Activated naive CD4-positive, alpha-beta T cell treated with anti-CD3 and anti-CD28 coated beads, Interleukin-2, amount 50 U/mL, for 72 hours (primary cell): Measurements from ENCODE around the gene LRRC39. TPM values are rescaled to one million over a fixed set of nuclear protein-coding genes. Genes with fewer than 3 reads are reported as not detected.

Experiments used
- ATAC-seq, 2 donors: fragments of 150-1000 bp; cut with Tn5 transposase; 2 replicates each; pipeline ENCODE4 v1.10.0; 2021; ENCODE audit warnings: mild to moderate bottlenecking in 2 of 2, moderate library complexity in 2 of 2
- DNase-seq, 2 donors: peaks; one replicate each; pipeline ENCODE4 v3.0.0; 2021 to 2022; ENCODE audit warnings: low spot score in 2 of 2
- H3K27ac Mint-ChIP-seq, 2 donors: one replicate each; pipeline ENCODE4 v1.8.0; 2022; ENCODE audit warnings: mild to moderate bottlenecking in 2 of 2, mixed read lengths in 2 of 2
- H3K36me3 Mint-ChIP-seq, 2 donors: one replicate each; pipeline ENCODE4 v1.8.0; 2022; ENCODE audit warnings: mixed read lengths in 2 of 2
- H3K9me3 Mint-ChIP-seq, 2 donors: one replicate each; pipeline ENCODE4 v1.8.0; 2022; ENCODE audit warnings: mixed read lengths in 2 of 2
- total RNA-seq, 2 donors: library from RNA; stranded (reverse); gene quantifications; one replicate each; pipeline ENCODE4 v1.2.3, GENCODE V29; 2022

Gene LRRC39
- total RNA-seq, 2 donors from 2014 or later = 0.32 to 0.70 TPM

- Mint-ChIP-seq H3K36me3 (peaks cover 11 to 15% of the 10 kb centered on the region in 2 donors), H3K9me3 (no peaks in the 10 kb centered on the region), H3K27ac (peak overlapping the region in 1 of 2 donors; percentile 29)
- DNase-seq (no peak), ATAC-seq (no peak)
Measured at GRCh38 chr1:100122177-100122576, 55.9 kb downstream of the LRRC39 start.

- Mint-ChIP-seq H3K36me3 (peaks cover 5 to 8% of the 10 kb centered on the region in 2 donors), H3K9me3 (no peaks in the 10 kb centered on the region), H3K27ac (no peak overlapping the region)
- DNase-seq (no peak), ATAC-seq (no peak)
Measured at GRCh38 chr1:100115524-100115923, 62.5 kb downstream of the LRRC39 start.

- ATAC-seq (no peak), DNase-seq (no peak)
- Mint-ChIP-seq H3K9me3 (no peaks in the 10 kb centered on the region), H3K36me3 (peaks cover 7 to 10% of the 10 kb centered on the region in 2 donors), H3K27ac (no peak overlapping the region)
Measured at GRCh38 chr1:100109554-100110066, 68.4 kb downstream of the LRRC39 start.

- no peak overlapping the region for H3K27ac Mint-ChIP-seq
- no peaks in the 10 kb centered on the region for H3K9me3 Mint-ChIP-seq
- DNase-seq = no peak
- ATAC-seq = no peak
- peaks cover 7 to 10% of the 10 kb centered on the region in 2 donors for H3K36me3 Mint-ChIP-seq
Measured at GRCh38 chr1:100107696-100108095, 70.4 kb downstream of the LRRC39 start.

- ATAC-seq (no peak), DNase-seq (no peak)
- Mint-ChIP-seq H3K9me3 (no peaks in the 10 kb centered on the region), H3K27ac (no peak overlapping the region), H3K36me3 (peaks cover 27 to 30% of the 10 kb centered on the region in 2 donors)
Measured at GRCh38 chr1:100101564-100101963, 76.5 kb downstream of the LRRC39 start.

- no peaks in the 10 kb centered on the region for H3K9me3 Mint-ChIP-seq
- H3K27ac Mint-ChIP-seq = no peak overlapping the region
- H3K36me3 Mint-ChIP-seq = peaks cover 23 to 33% of the 10 kb centered on the region in 2 donors
- ATAC-seq (no peak), DNase-seq (no peak)
Measured at GRCh38 chr1:100100202-100100601, 77.9 kb downstream of the LRRC39 start.

Other genes starting within 250 kb of the LRRC39 start
- 10 to 100 TPM in 1 of 2 donors, 1 to 10 TPM in 1; 8.8 to 19.7 TPM for gene SLC35A3, start 208.3 kb downstream of the LRRC39 start, total RNA-seq
- gene SASS6, start 45.3 kb downstream of the LRRC39 start, total RNA-seq = 10 to 100 TPM; 14.5 to 16.7 TPM
- 10 to 100 TPM; 15.5 to 17.5 TPM for gene TRMT13, start 45.1 kb downstream of the LRRC39 start, total RNA-seq
- gene DBT, start 71.6 kb upstream of the LRRC39 start, total RNA-seq = 10 to 100 TPM; 14.6 to 17.7 TPM
- 10 to 100 TPM; 33.4 to 42.6 TPM for gene RTCA, start 88.0 kb upstream of the LRRC39 start, total RNA-seq
- gene CDC14A, start 174.2 kb upstream of the LRRC39 start, total RNA-seq = 10 to 100 TPM; 13.0 to 16.0 TPM